GM18951 (cell line): ENCODE results near the gene ATP6V1C2.

Experiments
- POLR2A ChIP-seq: IDR thresholded peaks from 4 replicates; pipeline ENCODE4 v1.6.1; 2011; ENCODE audit warnings: mild to moderate bottlenecking; ENCODE audit not compliant: insufficient read length, insufficient read depth; ENCODE audit errors: extremely low read depth
- in situ Hi-C: fragments of 300-500 bp; cut with MboI; formaldehyde crosslinking; loops from one replicate; pipeline ENCODE4 v1.12.0; 2022; ENCODE audit warnings: low sequenced_read_pairs, mixed read lengths, inconsistent platforms; ENCODE audit not compliant: unreplicated experiment

ATP6V1C2 gene

GRCh38 chr2:10820978-10821695 is 99.7 kb downstream of the ATP6V1C2 start:
- in situ Hi-C loops: no loop called here
- TF ChIP-seq POLR2A: no peak

- in situ Hi-C loops: no loop called here
Measured at GRCh38 chr2:10824191-10824590, 102.8 kb downstream of the ATP6V1C2 start.

GRCh38 chr2:10826026-10826425 is 104.6 kb downstream of the ATP6V1C2 start:
- in situ Hi-C loops: loop anchor here (25.0 kb wide), 1 partner anchor 761 kb away; no protein-coding TSS in a partner anchor

More at GRCh38 chr2:10824191-10824590, 102.8 kb downstream of the ATP6V1C2 start:
- no peak for TF ChIP-seq POLR2A

GRCh38 chr2:10826625-10827024 is 105.2 kb downstream of the ATP6V1C2 start:
- TF ChIP-seq POLR2A: no peak
- in situ Hi-C loops: loop anchor here (25.0 kb wide), 1 partner anchor 761 kb away; no protein-coding TSS in a partner anchor

More at GRCh38 chr2:10826026-10826425, 104.6 kb downstream of the ATP6V1C2 start:
- TF ChIP-seq POLR2A: no peak

GRCh38 chr2:10828346-10828745 is 106.9 kb downstream of the ATP6V1C2 start:
- in situ Hi-C loops: loop anchor here (25.0 kb wide), 1 partner anchor 759 kb away; no protein-coding TSS in a partner anchor
- no peak for TF ChIP-seq POLR2A

- in situ Hi-C loops: loop anchor here (25.0 kb wide), 1 partner anchor 758 kb away; no protein-coding TSS in a partner anchor
- no peak for TF ChIP-seq POLR2A
Measured at GRCh38 chr2:10829299-10829698, 107.9 kb downstream of the ATP6V1C2 start.

GRCh38 chr2:10830203-10830602 is 108.8 kb downstream of the ATP6V1C2 start:
- TF ChIP-seq POLR2A: no peak
- in situ Hi-C loops: loop anchor here (10.0 to 25.0 kb wide), 2 partner anchors 295 to 757 kb away; no protein-coding TSS in a partner anchor

GRCh38 chr2:10830641-10831399 is 109.4 kb downstream of the ATP6V1C2 start:
- in situ Hi-C loops: loop anchor here (10.0 to 25.0 kb wide), 2 partner anchors 294 to 756 kb away; no protein-coding TSS in a partner anchor
- TF ChIP-seq POLR2A: no peak

GRCh38 chr2:10831400-10831985 is 110.1 kb downstream of the ATP6V1C2 start:
- in situ Hi-C loops: loop anchor here (10.0 to 25.0 kb wide), 2 partner anchors 293 to 756 kb away; no protein-coding TSS in a partner anchor
- TF ChIP-seq POLR2A: no peak

- no peak for TF ChIP-seq POLR2A
- in situ Hi-C loops: loop anchor here (10.0 to 25.0 kb wide), 2 partner anchors 292 to 755 kb away; no protein-coding TSS in a partner anchor
Measured at GRCh38 chr2:10832203-10832936, 110.9 kb downstream of the ATP6V1C2 start.

- in situ Hi-C loops: loop anchor here (10.0 to 25.0 kb wide), 2 partner anchors 292 to 754 kb away; no protein-coding TSS in a partner anchor
- no peak for TF ChIP-seq POLR2A
Measured at GRCh38 chr2:10833021-10833420, 111.6 kb downstream of the ATP6V1C2 start.

GRCh38 chr2:10834068-10834655 is 112.7 kb downstream of the ATP6V1C2 start:
- no peak for TF ChIP-seq POLR2A
- in situ Hi-C loops: loop anchor here (10.0 to 25.0 kb wide), 2 partner anchors 291 to 753 kb away; no protein-coding TSS in a partner anchor
